GM12878 (cell line): Measurements from ENCODE around the gene DUSP16. TPM values are rescaled to one million over a fixed set of nuclear protein-coding genes. Genes with fewer than 3 reads are reported as not detected.

ENCODE experiments used
- ATAC-seq: fragments of 200-7000 bp; cut with Tn5 transposase; 3 replicates; pipeline ENCODE4 v1.9.1; 2020; ENCODE audit warnings: mild to moderate bottlenecking, moderate library complexity
- BruUV-seq: library from RNA; stranded (reverse); fragments of 400-500 nt; replicated peaks from 2 replicates; lab custom pipeline; 2021; lab: Mats Ljungman, UMichigan
- CTCF ChIA-PET: fragments of 300-600 bp; sonication (Branson Sonifier 250); formaldehyde crosslinking; extraction: SDS; loops from one replicate; lab custom pipeline; 2021; ENCODE audit warnings: inconsistent platforms; lab: Yijun Ruan, JAX
- POLR2A ChIA-PET: fragments of 350-600 bp; formaldehyde crosslinking; extraction: SDS; loops from one replicate; lab custom pipeline; 2021; ENCODE audit warnings: inconsistent platforms; lab: Charles Lee
- RAD21 ChIA-PET: fragments of 300-600 bp; sonication (Branson Sonifier 250); formaldehyde crosslinking; loops from one replicate; lab custom pipeline; 2023; ENCODE audit warnings: antibody characterized with exemption; ENCODE audit not compliant: unreplicated experiment; lab: Charles Lee
- SMC1A ChIA-PET: fragments of 300-600 bp; sonication (Branson Sonifier 250); formaldehyde crosslinking; loops from one replicate; lab custom pipeline; 2023; ENCODE audit not compliant: unreplicated experiment, uncharacterized antibody; lab: Charles Lee
- DNase-seq: peaks from one replicate; pipeline ENCODE4 v3.0.0-alpha.2; 2011; ENCODE audit warnings: low read depth, low spot score
- FAIRE-seq: peaks from 3 replicates; lab custom pipeline; 2011; peaks lifted over from hg19 to GRCh38; lab: Jason Lieb, UNC
- H2AFZ ChIP-seq: 2 replicates; pipeline ENCODE4 v1.6.0; 2011; ENCODE audit warnings: low read depth, low read length, control low read depth; ENCODE audit not compliant: control insufficient read depth
- H3K27ac ChIP-seq: 2 replicates; pipeline ENCODE4 v1.5.1; 2011; ENCODE audit warnings: control low read depth; ENCODE audit not compliant: control insufficient read depth, insufficient read depth
- H3K27me3 ChIP-seq, 2 experiments: replicated peaks in 1 of 2; 2 replicates each; pipeline versions ENCODE4 v1.6.0 to v1.6.1; 2011; ENCODE audit warnings: low read length in 1 of 2; ENCODE audit not compliant: control insufficient read depth in 2 of 2, insufficient read depth in 2 of 2
- H3K36me3 ChIP-seq, 2 experiments: 2 replicates each; pipeline ENCODE4 v1.5.1; 2011; ENCODE audit warnings: low read length in 1 of 2; ENCODE audit not compliant: control insufficient read depth in 2 of 2, insufficient read depth in 2 of 2
- H3K4me1 ChIP-seq: 2 replicates; pipeline ENCODE4 v1.6.1; 2011; ENCODE audit warnings: mild to moderate bottlenecking, low read length, moderate library complexity, mixed read lengths; ENCODE audit not compliant: control insufficient read depth, insufficient read depth
- H3K4me2 ChIP-seq: 2 replicates; pipeline ENCODE4 v1.6.0; 2011; ENCODE audit warnings: control low read depth; ENCODE audit not compliant: control insufficient read depth, insufficient read depth
- H3K4me3 ChIP-seq: fragments of 200-600 bp; sonication (generic); 2 replicates; pipeline ENCODE4 v1.5.1; 2016
- H3K79me2 ChIP-seq: 2 replicates; pipeline ENCODE4 v1.6.0; 2011; ENCODE audit warnings: low read length; ENCODE audit not compliant: control insufficient read depth, insufficient read depth
- H3K9ac ChIP-seq: 2 replicates; pipeline ENCODE4 v1.8.0; 2011; ENCODE audit warnings: low read length, control low read depth, mixed read lengths; ENCODE audit not compliant: control insufficient read depth, insufficient read depth
- H3K9me3 ChIP-seq: replicated peaks from 3 replicates; pipeline ENCODE4 v1.5.1; 2011; ENCODE audit warnings: mild to moderate bottlenecking, low read length; ENCODE audit not compliant: control insufficient read depth, insufficient read depth
- H4K20me1 ChIP-seq: 2 replicates; pipeline ENCODE4 v1.6.0; 2011; ENCODE audit not compliant: control insufficient read depth, insufficient read depth
- BHLHE40 ChIP-seq, 2 experiments: fragments of 450-650 bp in 1 of 2; IDR thresholded peaks; 2 replicates each; pipeline ENCODE4 v1.6.1; 2011 to 2017; ENCODE audit warnings: low read depth in 2 of 2, borderline replicate concordance in 1 of 2, improper control_type of control experiment in 1 of 2, low read length in 1 of 2, mild to moderate bottlenecking in 1 of 2
- CBX3 ChIP-seq: fragments of 200-600 bp; sonication (generic); IDR thresholded peaks from 2 replicates; pipeline ENCODE4 v1.6.1; 2016; ENCODE audit warnings: low read depth, borderline replicate concordance
- NFXL1 ChIP-seq: fragments of 450-650 bp; IDR thresholded peaks from 2 replicates; pipeline ENCODE4 v1.6.1; 2017; ENCODE audit warnings: antibody characterized with exemption, mild to moderate bottlenecking, borderline replicate concordance
- SKIL ChIP-seq: fragments of 450-650 bp; IDR thresholded peaks from 2 replicates; pipeline ENCODE4 v1.6.1; 2017; ENCODE audit warnings: mild to moderate bottlenecking, low read depth, inconsistent platforms; ENCODE audit not compliant: poor library complexity, severe bottlenecking
- WGBS: methylation state at CpG from one replicate; pipeline ENCODE4 v1.1.6; 2016; ENCODE audit warnings: low lambda C conversion rate; ENCODE audit not compliant: insufficient replicate concordance, insufficient coverage; ENCODE audit errors: missing lambda C conversion rate; 5-methylcytosine and 5-hydroxymethylcytosine counted together
- in situ Hi-C: fragments of 300-500 bp; cut with MboI; formaldehyde crosslinking; loops from 9 replicates; pipeline ENCODE4 v1.14.3; 2018; ENCODE audit warnings: mixed read lengths
- intact Hi-C: fragments of 100-400 bp; cut with micrococcal nuclease; formaldehyde crosslinking; loops from one replicate; pipeline ENCODE4 v1.14.2; 2022; ENCODE audit not compliant: unreplicated experiment
- polyA plus RNA-seq, 11 experiments: library from polyadenylated mRNA; depleted of rRNA in 4 of 11; unstranded in 6 of 11; stranded (reverse) in 5 of 11; fragments of >200 nt; fragmentation: Nextera tagmentation in 4 of 11; fragmentation: Illumina TruSeq in 1 of 11; extraction: Ambion mirVana in 4 of 11; extraction: Trizol in 1 of 11; gene quantifications; 1 replicate in 1 of 11; 2 replicates in 10 of 11; pipeline versions ENCODE4 v1.2.1 to v1.2.3, GENCODE V29; 2011 to 2016; ENCODE audit warnings: inconsistent platforms in 2 of 11, missing spikeins in 2 of 11, low read depth in 1 of 11
- total RNA-seq, 4 experiments: library from RNA; depleted of rRNA in 3 of 4; stranded (reverse); fragments of >200 nt in 3 of 4; fragmentation: Illumina TruSeq in 1 of 4; extraction: Trizol in 1 of 4; gene quantifications; 2 replicates each; pipeline versions ENCODE4 v1.2.1 to v1.2.3, GENCODE V29; 2013 to 2021

Gene DUSP16
- total and polyA plus RNA-seq, 10 of the 15 experiments (the other 5 are each of a cell fraction or from before 2014, with no cell fraction given): 3.9 to 75.3 (median 26.8) TPM

GRCh38 chr12:12521044-12521485 is 41.6 kb downstream of the DUSP16 start:
- in situ Hi-C loops: no loop called here
- Histone ChIP-seq H3K4me1 (no peaks in the 10 kb centered on the region), H2AFZ (no peak overlapping the region), H3K9ac (no peak overlapping the region), H3K4me2 (no peak overlapping the region), H3K9me3 (no peaks in the 10 kb centered on the region), H3K27ac (no peak overlapping the region), H3K27me3 (no peaks in the 10 kb centered on the region), H3K4me3 (no peak overlapping the region), H4K20me1 (no peaks in the 10 kb centered on the region), H3K79me2 (no peaks in the 10 kb centered on the region; the same call in 1 of the 2 replicates), H3K36me3 (peaks cover 0 to 6% of the 10 kb centered on the region in 2 experiments; a peak in 2 of 4 replicates)
- 95% methylated on average over 8 of the region's 8 CpGs for WGBS
- DNase-seq: no peak
- CTCF ChIA-PET: interaction anchor here (0.9 to 1.2 kb wide), 3 partner anchors 33 to 110 kb away, joined by 3 read pairs; no protein-coding TSS in a partner anchor
- BruUV-seq: no TSS peak
- TF ChIP-seq SKIL (no peak), NFXL1 (no peak), CBX3 (no peak), BHLHE40 (IDR thresholded peaks at IDR 0.05; ENCODE audit: borderline replicate concordance in 1 of 2, low read depth in 2 of 2, low read length in 1 of 2) (no peak)
- RAD21 ChIA-PET: interaction anchor here (0.7 to 1.5 kb wide), 3 partner anchors 47 to 547 kb away, joined by 3 read pairs; no protein-coding TSS in a partner anchor
- SMC1A ChIA-PET: interaction anchor here (1.8 to 5.2 kb wide), 4 partner anchors 8 to 18 kb away, joined by 5 to 29 read pairs (median 10); no protein-coding TSS in a partner anchor
- no peak for ATAC-seq
- POLR2A ChIA-PET: interaction anchor here (0.7 to 2.3 kb wide), 4 partner anchors 11 to 86 kb away, joined by 3 to 12 read pairs (median 3); no protein-coding TSS in a partner anchor
- intact Hi-C loops: no loop called here
- FAIRE-seq: no peak
